H1 (cell line): ENCODE results near the gene COL6A6. TPM values are rescaled to one million over a fixed set of nuclear protein-coding genes. Genes with fewer than 3 reads are reported as not detected.

Source experiments
- CTCF ChIA-PET: fragments of 300-600 bp; sonication (Branson Sonifier 250); formaldehyde crosslinking; loops from one replicate; lab custom pipeline; 2021; ENCODE audit not compliant: partially characterized antibody; lab: Charles Lee
- POLR2A ChIA-PET: fragments of 300-600 bp; sonication (Branson Sonifier 250); formaldehyde crosslinking; loops from one replicate; lab custom pipeline; 2021; ENCODE audit warnings: inconsistent platforms; ENCODE audit not compliant: partially characterized antibody; lab: Charles Lee
- DNase-seq, 2 experiments: peaks; one replicate each; pipeline versions ENCODE4 v3.0.0 to v3.0.0-alpha.2; 2010 to 2022; ENCODE audit warnings: low spot score in 2 of 2, low read depth in 1 of 2, mixed read lengths in 1 of 2
- FAIRE-seq: peaks from 2 replicates; lab custom pipeline; 2011; peaks lifted over from hg19 to GRCh38; lab: Jason Lieb, UNC
- H2AFZ ChIP-seq: 2 replicates; pipeline ENCODE4 v1.8.1; 2012; ENCODE audit warnings: low read length, inconsistent platforms
- H2AK5ac ChIP-seq: 2 replicates; pipeline ENCODE4 v1.6.1; 2013; ENCODE audit warnings: low read depth, low read length
- H2BK120ac ChIP-seq: replicated peaks from 2 replicates; pipeline ENCODE3; 2013; ENCODE audit warnings: low read depth, low read length, inconsistent platforms
- H2BK12ac ChIP-seq: 2 replicates; pipeline ENCODE4 v1.6.1; 2013; ENCODE audit warnings: low read depth, low read length
- H2BK15ac ChIP-seq: 2 replicates; pipeline ENCODE4 v1.6.1; 2013; ENCODE audit warnings: low read length
- H2BK20ac ChIP-seq: 2 replicates; pipeline ENCODE4 v1.6.1; 2013; ENCODE audit warnings: low read length
- H2BK5ac ChIP-seq: 2 replicates; pipeline ENCODE4 v1.6.1; 2013; ENCODE audit warnings: low read depth, low read length
- H3K14ac ChIP-seq: 2 replicates; pipeline ENCODE4 v1.6.1; 2013; ENCODE audit warnings: inconsistent platforms; ENCODE audit not compliant: insufficient read length
- H3K18ac ChIP-seq: 2 replicates; pipeline ENCODE4 v1.6.1; 2013; ENCODE audit warnings: low read length; ENCODE audit errors: extremely low read depth
- H3K23ac ChIP-seq: 2 replicates; pipeline ENCODE4 v1.6.1; 2013; ENCODE audit warnings: inconsistent platforms; ENCODE audit not compliant: insufficient read length
- H3K23me2 ChIP-seq: 2 replicates; pipeline ENCODE4 v1.6.1; 2013; ENCODE audit warnings: low read depth, low read length
- H3K27ac ChIP-seq: 2 replicates; pipeline ENCODE4 v1.6.1; 2011; ENCODE audit warnings: low read depth, low read length, inconsistent platforms
- H3K27me3 ChIP-seq, 4 experiments: replicated peaks in 1 of 4; 1 replicate in 1 of 4; 2 replicates in 3 of 4; pipeline versions ENCODE4 v1.6.1 to v1.8.1; 2011 to 2013; ENCODE audit warnings: low read length in 3 of 4, mild to moderate bottlenecking in 3 of 4, inconsistent platforms in 2 of 4, mixed read lengths in 2 of 4, moderate library complexity in 1 of 4; ENCODE audit not compliant: control insufficient read depth in 3 of 4, insufficient read depth in 3 of 4; ENCODE audit errors: extremely low read depth in 1 of 4
- H3K36me3 ChIP-seq, 4 experiments: 2 replicates each; pipeline versions ENCODE4 v1.6.1 to v1.8.1; 2011 to 2013; ENCODE audit warnings: mild to moderate bottlenecking in 4 of 4, low read length in 3 of 4, moderate library complexity in 2 of 4, control low read depth in 1 of 4, inconsistent platforms in 1 of 4; ENCODE audit not compliant: insufficient read depth in 4 of 4, control insufficient read depth in 2 of 4
- H3K4ac ChIP-seq: replicated peaks from 2 replicates; pipeline ENCODE3; 2013; ENCODE audit warnings: low read length, low read depth, mixed read lengths, inconsistent platforms; ENCODE audit not compliant: insufficient read length
- H3K4me1 ChIP-seq, 4 experiments: replicated peaks in 1 of 4; 1 replicate in 1 of 4; 2 replicates in 3 of 4; pipeline versions ENCODE4 v1.6.1 to v1.8.1; 2011 to 2013; ENCODE audit warnings: low read length in 3 of 4, inconsistent platforms in 2 of 4, mixed read lengths in 1 of 4; ENCODE audit not compliant: insufficient read depth in 4 of 4, control insufficient read depth in 3 of 4
- H3K4me2 ChIP-seq, 2 experiments: 2 replicates each; pipeline versions ENCODE4 v1.6.1 to v1.8.1; 2011 to 2013; ENCODE audit warnings: low read depth in 2 of 2, low read length in 2 of 2, control low read depth in 1 of 2, inconsistent platforms in 1 of 2, mild to moderate bottlenecking in 1 of 2; ENCODE audit not compliant: insufficient read depth in 1 of 2
- H3K4me3 ChIP-seq, 4 experiments: fragments of 200-600, 300-600 bp in 1 of 4; sonication (generic), shearing (Covaris generic), sonication (Bioruptor Twin) in 1 of 4; 2 replicates each; pipeline versions ENCODE4 v1.5.1 to v1.8.1; 2011 to 2016; ENCODE audit warnings: low read length in 4 of 4, low read depth in 3 of 4, control low read depth in 2 of 4, inconsistent platforms in 2 of 4, mild to moderate bottlenecking in 2 of 4, mixed read lengths in 1 of 4, moderate library complexity in 1 of 4; ENCODE audit not compliant: insufficient read depth in 2 of 4; ENCODE audit errors: extremely low read depth in 1 of 4
- H3K56ac ChIP-seq: replicated peaks from 2 replicates; pipeline ENCODE3; 2013; ENCODE audit warnings: low read depth, mild to moderate bottlenecking, mixed read lengths, low read length, inconsistent platforms; ENCODE audit not compliant: insufficient read length
- H3K79me1 ChIP-seq: 2 replicates; pipeline ENCODE4 v1.6.1; 2013; ENCODE audit warnings: low read depth, low read length, control low read depth
- H3K79me2 ChIP-seq, 2 experiments: 2 replicates each; pipeline versions ENCODE4 v1.6.1 to v1.8.1; 2012 to 2013; ENCODE audit warnings: low read length in 2 of 2, mild to moderate bottlenecking in 2 of 2, inconsistent platforms in 1 of 2; ENCODE audit not compliant: insufficient read depth in 2 of 2, control insufficient read depth in 1 of 2
- H3K9ac ChIP-seq, 4 experiments: replicated peaks in 1 of 4; 1 replicate in 1 of 4; 2 replicates in 3 of 4; pipeline versions ENCODE4 v1.6.1 to v1.8.1; 2011 to 2013; ENCODE audit warnings: low read depth in 3 of 4, low read length in 3 of 4, control low read depth in 2 of 4, mild to moderate bottlenecking in 2 of 4, moderate library complexity in 2 of 4, inconsistent platforms in 1 of 4; ENCODE audit errors: extremely low read depth in 1 of 4
- H3K9me3 ChIP-seq, 2 experiments: 2 replicates each; pipeline versions ENCODE4 v1.6.1 to v1.8.1; 2012 to 2013; ENCODE audit warnings: mild to moderate bottlenecking in 2 of 2, moderate library complexity in 2 of 2, control low read depth in 1 of 2, inconsistent platforms in 1 of 2, low read depth in 1 of 2, low read length in 1 of 2, mixed read lengths in 1 of 2; ENCODE audit not compliant: insufficient read depth in 2 of 2
- H4K20me1 ChIP-seq, 2 experiments: replicated peaks in 1 of 2; 2 replicates each; pipeline versions ENCODE3 to v1.8.1; 2011 to 2013; ENCODE audit warnings: inconsistent platforms in 2 of 2, low read length in 2 of 2, mild to moderate bottlenecking in 1 of 2; ENCODE audit not compliant: insufficient read depth in 2 of 2, control insufficient read depth in 1 of 2
- H4K5ac ChIP-seq: 2 replicates; pipeline ENCODE4 v1.6.1; 2013; ENCODE audit warnings: low read length, low read depth, mixed read lengths, inconsistent platforms; ENCODE audit not compliant: insufficient read length
- H4K8ac ChIP-seq: 2 replicates; pipeline ENCODE4 v1.8.0; 2013; ENCODE audit warnings: mild to moderate bottlenecking, moderate library complexity, low read length, inconsistent platforms; ENCODE audit not compliant: insufficient read depth; ENCODE audit errors: extremely low read depth
- H4K91ac ChIP-seq: replicated peaks from 2 replicates; pipeline ENCODE3; 2013; ENCODE audit warnings: low read length, mixed read lengths, inconsistent platforms; ENCODE audit not compliant: insufficient read length
- BRCA1 ChIP-seq: IDR thresholded peaks from 2 replicates; pipeline ENCODE4 v1.6.1; 2012; ENCODE audit warnings: low read depth, low read length, improper control_type of control experiment
- CBX8 ChIP-seq: fragments of 300-800, 300-1000 bp; sonication (generic); IDR thresholded peaks from 2 replicates; pipeline ENCODE4 v1.7.1; 2016; ENCODE audit warnings: low read depth, low read length, borderline replicate concordance
- CTBP2 ChIP-seq: IDR thresholded peaks from 2 replicates; pipeline ENCODE4 v1.7.0; 2011; ENCODE audit warnings: borderline replicate concordance, mild to moderate bottlenecking, moderate library complexity, mixed read lengths, low read length; ENCODE audit not compliant: insufficient read depth, insufficient read length
- MAFK ChIP-seq: IDR thresholded peaks from 2 replicates; pipeline ENCODE4 v1.6.1; 2012; ENCODE audit warnings: low read depth, mild to moderate bottlenecking, improper control_type of control experiment, low read length
- RXRA ChIP-seq: IDR thresholded peaks from 2 replicates; pipeline ENCODE4 v1.6.1; 2011; ENCODE audit warnings: low read depth, mild to moderate bottlenecking, low read length, moderate library complexity; ENCODE audit not compliant: insufficient read depth
- SP1 ChIP-seq: IDR thresholded peaks from 2 replicates; pipeline ENCODE4 v1.6.1; 2011; ENCODE audit warnings: low read depth, low read length
- SUZ12 ChIP-seq: fragments of 200-600 bp; sonication (generic); IDR thresholded peaks from 2 replicates; pipeline ENCODE4 v1.6.1; 2012; ENCODE audit warnings: mild to moderate bottlenecking, inconsistent platforms, low read length, moderate library complexity, mixed read lengths
- TBP ChIP-seq: IDR thresholded peaks from 2 replicates; pipeline ENCODE4 v1.6.1; 2011; ENCODE audit warnings: low read depth, low read length, improper control_type of control experiment
- WGBS, 2 experiments: shearing (Covaris generic) in 1 of 2; methylation state at CpG; one replicate each; pipeline versions ENCODE4 v1.1.6 to v1.1.7; 2013 to 2015; ENCODE audit warnings: low lambda C conversion rate in 2 of 2, mixed read lengths in 2 of 2, inconsistent platforms in 1 of 2, low coverage in 1 of 2, missing lambda C conversion rate in 1 of 2; ENCODE audit not compliant: insufficient replicate concordance in 2 of 2, insufficient coverage in 1 of 2, insufficient read length in 1 of 2; ENCODE audit errors: extremely low coverage in 1 of 2, missing lambda C conversion rate in 1 of 2; 5-methylcytosine and 5-hydroxymethylcytosine counted together
- polyA plus RNA-seq, 7 experiments: library from polyadenylated mRNA; depleted of rRNA in 3 of 7; stranded (reverse) in 5 of 7; unstranded in 2 of 7; fragments of >200 nt in 5 of 7; fragments of 200-250 nt in 2 of 7; gene quantifications; 1 replicate in 5 of 7; 2 replicates in 1 of 7; 4 replicates in 1 of 7; pipeline versions ENCODE4 v1.2.1 to v1.2.3, GENCODE V29; 2011 to 2013; ENCODE audit warnings: missing spikeins in 2 of 7, mixed read lengths in 2 of 7
- total RNA-seq: library from RNA; stranded (reverse); fragmentation: NEBNext Ultra II Directional; extraction: Animal tissue kit (Norgen Biotek cat#: 25700); gene quantifications from 2 replicates; pipeline ENCODE4 v1.2.1, GENCODE V29; 2021

The COL6A6 gene
- total and polyA plus RNA-seq, 2 of the 8 experiments (the other 6 are each of a cell fraction or from before 2014, with no cell fraction given), result 0.02 to 0.09 TPM

- no peak overlapping the region for H3K56ac ChIP-seq
- H2AFZ ChIP-seq, result no peak overlapping the region
- CTCF ChIA-PET, result interaction anchor here (1.5 kb wide), 1 partner anchor 11 kb away, joined by 4 read pairs; no protein-coding TSS in a partner anchor
- H3K14ac ChIP-seq, result no peak overlapping the region
- 83% methylated on average over 1 of the region's 1 CpG; no CpG with 5 or more reads in 1 of the 2 experiments for WGBS, 2 experiments
- H3K23me2 ChIP-seq, result peaks cover 6% of the 10 kb centered on the region; the same call in 1 of the 2 replicates
- H3K23ac ChIP-seq, result no peak overlapping the region
- H3K4me2 ChIP-seq, result no peak overlapping the region
- no peaks in the 10 kb centered on the region for H3K36me3 ChIP-seq
- no peak overlapping the region for H2BK15ac ChIP-seq
- POLR2A ChIA-PET, result no interaction called here
- H4K5ac ChIP-seq, result no peak overlapping the region
- H3K9me3 ChIP-seq, result no peaks in the 10 kb centered on the region
- no peak overlapping the region for H3K9ac ChIP-seq
- H2AK5ac ChIP-seq, result no peak overlapping the region
- FAIRE-seq (no peak), DNase-seq (no peak)
- H2BK120ac ChIP-seq, result no peak overlapping the region
- no peak overlapping the region for H2BK5ac ChIP-seq
- 0 out of 7 replicates have a peak, but pooled peaks cover 0 to 3% (median under 1%) of the 10 kb centered on the region in 4 experiments for H3K4me1 ChIP-seq
- no peak overlapping the region for H2BK12ac ChIP-seq
- no peak overlapping the region for H3K18ac ChIP-seq
- no peak overlapping the region for H3K27ac ChIP-seq
- H3K4ac ChIP-seq, result no peak overlapping the region
- H2BK20ac ChIP-seq, result no peak overlapping the region
- H3K79me2 ChIP-seq, result no peaks in the 10 kb centered on the region
- no peaks in the 10 kb centered on the region; the same call in 1 of the 2 replicates for H3K79me1 ChIP-seq
- peaks cover 10 to 27% (median 23%) of the 10 kb centered on the region in 4 experiments for H3K27me3 ChIP-seq
- no peak overlapping the region for H3K4me3 ChIP-seq
- no peak overlapping the region for H4K8ac ChIP-seq
- H4K91ac ChIP-seq, result no peak overlapping the region
- H4K20me1 ChIP-seq, result no peaks in the 10 kb centered on the region
- TF ChIP-seq CBX8 (no peak), CTBP2 (no peak), BRCA1 (no peak), SUZ12 (no peak), SP1 (no peak), MAFK (no peak), TBP (no peak), RXRA (no peak)
Observed at GRCh38 chr3:130514681-130515080, 2.3 kb upstream of the COL6A6 start.
